Activated T-cell treated with anti-CD3 and anti-CD28 coated beads, Interleukin-2, amount 50 U/mL, for 72 hours (primary cell): ENCODE measurements around the gene CAMK2B. TPM values are rescaled to one million over a fixed set of nuclear protein-coding genes. Genes with fewer than 3 reads are reported as not detected.
A peak's percentile ranks its signal among the peaks of the same experiment; 100 is the strongest.

Source experiments
- ATAC-seq, 2 donors: fragments of 150-1000 bp; cut with Tn5 transposase; replicated peaks in 1 of 2; 2 replicates each; pipeline ENCODE4 v1.10.0; 2021; ENCODE audit warnings: moderate library complexity in 2 of 2, mild to moderate bottlenecking in 1 of 2
- DNase-seq, 2 donors: peaks; one replicate each; pipeline ENCODE4 v3.0.0; 2021 to 2022; ENCODE audit warnings: mixed read lengths in 1 of 2
- H3K27ac Mint-ChIP-seq: one replicate; pipeline ENCODE4 v1.8.0; 2022; ENCODE audit warnings: mild to moderate bottlenecking, moderate library complexity, mixed read lengths
- H3K27me3 Mint-ChIP-seq: one replicate; pipeline ENCODE4 v1.8.0; 2022; ENCODE audit warnings: low read depth, mixed read lengths
- H3K36me3 Mint-ChIP-seq, 2 donors: one replicate each; pipeline ENCODE4 v1.8.0; 2022; ENCODE audit warnings: mixed read lengths in 2 of 2, mild to moderate bottlenecking in 1 of 2; ENCODE audit not compliant: insufficient read depth in 2 of 2
- H3K4me1 Mint-ChIP-seq: one replicate; pipeline ENCODE4 v1.8.0; 2022; ENCODE audit warnings: low read depth, mixed read lengths
- H3K4me3 Mint-ChIP-seq, 2 donors: one replicate each; pipeline ENCODE4 v1.8.0; 2022; ENCODE audit warnings: mild to moderate bottlenecking in 2 of 2, mixed read lengths in 2 of 2, moderate library complexity in 2 of 2
- H3K9me3 Mint-ChIP-seq, 2 donors: one replicate each; pipeline ENCODE4 v1.8.0; 2022; ENCODE audit warnings: mixed read lengths in 2 of 2
- total RNA-seq, 2 donors: library from RNA; stranded (reverse); gene quantifications; one replicate each; pipeline ENCODE4 v1.2.3, GENCODE V29; 2022

The CAMK2B gene
- total RNA-seq, 2 donors from 2014 or later, result 0.86 to 1.4 TPM

DNA sequence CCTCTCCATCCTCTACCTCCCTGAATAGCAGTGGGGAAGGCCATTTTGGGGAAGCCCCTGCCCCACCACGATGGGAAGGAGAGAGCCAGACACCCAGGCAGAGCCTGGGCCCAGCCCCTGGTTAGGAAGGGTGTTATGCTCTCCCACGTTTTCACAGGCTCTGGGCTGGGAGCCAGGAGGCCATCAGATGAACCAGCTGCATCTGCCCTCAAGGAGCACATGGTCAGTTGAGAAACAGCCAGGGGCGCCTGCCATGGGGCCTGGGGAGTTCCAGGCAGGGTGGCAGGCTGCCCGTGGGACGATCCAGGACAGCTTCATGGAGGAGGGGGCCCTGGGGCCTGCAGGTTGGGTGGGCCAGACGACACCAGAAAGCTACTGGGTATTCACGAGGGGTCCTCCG, 47.5 kb downstream of the CAMK2B start:
- Mint-ChIP-seq H3K4me3 (no peak overlapping the region), H3K36me3 (no peaks in the 10 kb centered on the region), H3K27me3 (peaks cover 7% of the 10 kb centered on the region), H3K27ac (no peak overlapping the region), H3K9me3 (no peaks in the 10 kb centered on the region), H3K4me1 (peaks cover 5% of the 10 kb centered on the region)
- DNase-seq (no peak), ATAC-seq (no peak)

DNA sequence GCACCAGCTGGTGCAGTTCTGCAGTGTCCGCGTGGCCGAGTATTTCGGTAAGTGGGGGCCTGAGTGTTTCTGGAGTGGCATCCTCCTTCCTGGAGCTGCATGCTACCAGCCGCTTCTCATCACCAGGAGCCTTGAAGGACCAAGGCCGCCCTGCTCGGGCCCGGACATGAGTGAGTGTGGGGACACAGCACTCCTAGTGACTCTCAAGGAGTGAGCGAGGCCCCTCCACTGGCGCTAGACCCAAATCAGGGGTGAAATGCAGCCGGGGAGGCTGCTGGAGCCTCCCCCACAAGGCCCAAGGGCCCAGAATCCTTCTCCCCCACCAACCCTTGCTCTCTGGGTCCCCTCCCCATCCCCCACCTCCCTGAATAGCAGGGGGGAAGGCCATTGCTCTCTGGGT, 48.0 kb downstream of the CAMK2B start:
- H3K4me3 Mint-ChIP-seq, result no peak overlapping the region
- H3K27ac Mint-ChIP-seq, result no peak overlapping the region
- no peak for ATAC-seq
- H3K36me3 Mint-ChIP-seq, result no peaks in the 10 kb centered on the region
- DNase-seq, result peak in 1 of 2 donors; percentile 0
- H3K4me1 Mint-ChIP-seq, result peaks cover 5% of the 10 kb centered on the region
- H3K27me3 Mint-ChIP-seq, result peaks cover 7% of the 10 kb centered on the region
- H3K9me3 Mint-ChIP-seq, result no peaks in the 10 kb centered on the region

DNA sequence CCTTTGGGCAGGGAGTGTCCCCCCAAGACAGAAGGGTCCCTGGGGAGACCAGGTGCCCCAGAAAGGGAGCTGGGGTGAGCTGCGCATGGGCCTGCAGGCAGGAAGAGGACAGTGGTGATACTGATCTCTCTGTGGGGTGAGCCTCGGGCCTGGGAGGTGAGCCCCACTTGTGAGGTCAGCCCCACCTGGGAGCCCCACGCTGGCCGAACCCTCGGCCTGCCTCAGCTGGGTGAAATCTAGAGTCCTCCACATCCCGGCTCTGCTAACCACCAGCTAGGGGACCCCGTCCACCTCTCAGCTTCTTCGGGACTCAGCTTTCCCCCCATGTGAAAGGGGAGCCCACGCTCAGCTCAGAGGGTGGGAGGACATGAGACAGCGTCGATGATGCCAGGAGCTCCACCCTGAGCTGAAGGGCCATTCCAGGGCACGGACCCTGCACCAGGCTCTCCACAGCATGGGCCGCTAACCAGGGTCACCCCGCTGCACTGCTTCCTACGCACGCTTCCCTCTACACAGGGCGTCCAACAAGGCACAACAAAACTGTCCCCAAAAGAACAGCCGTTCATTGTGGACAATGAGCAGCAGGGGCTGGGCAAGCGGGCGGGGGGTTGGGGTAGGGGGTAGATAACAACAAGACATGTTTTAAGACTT, 48.7 kb downstream of the CAMK2B start:
- H3K36me3 Mint-ChIP-seq, result no peaks in the 10 kb centered on the region
- peaks cover 7% of the 10 kb centered on the region for H3K27me3 Mint-ChIP-seq
- H3K4me3 Mint-ChIP-seq, result no peak overlapping the region
- no peak for ATAC-seq
- no peak overlapping the region for H3K27ac Mint-ChIP-seq
- no peaks in the 10 kb centered on the region for H3K9me3 Mint-ChIP-seq
- no peak for DNase-seq
- peaks cover 5% of the 10 kb centered on the region for H3K4me1 Mint-ChIP-seq

DNA sequence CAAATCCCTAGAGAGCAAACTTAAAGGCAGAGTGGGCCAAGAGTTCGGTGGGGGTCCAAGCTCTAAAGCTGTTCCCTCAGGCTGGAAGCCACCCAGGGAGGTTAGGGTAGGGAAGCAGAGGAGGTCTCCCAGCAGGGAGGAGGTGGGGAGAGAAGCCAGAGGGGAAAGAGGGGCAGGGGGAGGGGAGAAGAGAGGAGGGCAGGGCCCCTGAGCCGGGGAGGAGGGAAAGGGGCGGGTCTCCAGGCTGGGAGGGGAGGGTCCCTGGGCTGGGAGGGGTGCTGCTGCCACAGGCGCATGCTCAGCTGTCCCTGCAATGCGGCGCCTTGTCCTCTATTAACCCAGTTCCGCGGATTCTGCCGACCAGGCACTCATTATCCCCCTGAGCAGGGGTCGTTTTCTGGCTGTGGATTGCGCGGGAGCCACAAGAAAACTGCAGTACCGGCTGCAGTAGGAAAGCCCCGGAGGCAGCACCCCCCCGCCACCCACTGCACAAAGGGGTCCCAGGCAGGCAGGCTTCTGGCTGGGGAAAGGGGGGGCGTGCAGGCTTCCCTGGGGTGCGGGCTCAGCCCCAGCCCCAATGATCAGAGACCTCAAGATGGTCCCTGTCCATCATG, 49.3 kb downstream of the CAMK2B start:
- peaks cover 5% of the 10 kb centered on the region for H3K4me1 Mint-ChIP-seq
- H3K36me3 Mint-ChIP-seq, result no peaks in the 10 kb centered on the region
- H3K4me3 Mint-ChIP-seq, result no peak overlapping the region
- DNase-seq, result no peak
- H3K27me3 Mint-ChIP-seq, result peaks cover 7% of the 10 kb centered on the region
- H3K27ac Mint-ChIP-seq, result no peak overlapping the region
- ATAC-seq, result no peak
- no peaks in the 10 kb centered on the region for H3K9me3 Mint-ChIP-seq

DNA sequence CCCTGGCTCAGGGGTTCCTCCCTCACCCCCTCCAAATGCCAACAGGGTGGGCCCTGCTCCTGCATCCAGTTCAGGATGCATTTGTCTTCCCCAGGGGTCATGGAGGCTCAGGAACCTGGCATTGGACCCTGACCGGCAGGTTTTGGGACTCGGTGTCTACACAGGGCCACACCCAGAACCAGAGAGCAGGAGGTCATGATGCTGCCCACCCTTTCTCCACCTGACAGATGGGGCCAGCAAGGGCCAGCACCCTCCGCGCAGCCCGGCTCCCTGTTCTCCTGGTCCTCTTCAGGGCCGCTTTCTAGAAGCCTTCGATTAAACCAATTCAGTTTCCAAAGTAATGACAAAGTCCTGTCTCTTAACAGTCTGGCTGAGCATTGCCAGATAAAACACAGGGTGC, 50.2 kb downstream of the CAMK2B start:
- Mint-ChIP-seq H3K4me3 (no peak overlapping the region), H3K9me3 (no peaks in the 10 kb centered on the region), H3K27ac (no peak overlapping the region), H3K36me3 (no peaks in the 10 kb centered on the region), H3K4me1 (peaks cover 5% of the 10 kb centered on the region), H3K27me3 (peaks cover 7% of the 10 kb centered on the region)
- no peak for ATAC-seq
- DNase-seq, result no peak

DNA sequence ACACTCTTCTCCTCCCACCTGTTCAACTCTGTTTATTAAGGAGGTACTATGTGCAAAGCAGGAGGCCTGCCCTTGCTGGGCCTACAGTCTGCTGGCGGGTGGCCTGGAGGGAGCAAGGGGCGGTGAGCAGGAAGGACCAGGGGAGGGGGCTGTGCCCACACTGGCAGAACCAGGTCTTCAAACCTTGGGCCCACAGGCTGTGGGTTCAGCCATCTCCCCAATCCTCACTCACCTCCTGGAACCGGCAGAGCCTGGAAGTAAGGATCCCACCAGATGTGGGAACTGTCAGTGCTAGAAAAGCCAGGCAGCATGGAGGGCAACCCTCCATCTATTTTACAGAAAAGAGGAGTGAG, 50.8 kb downstream of the CAMK2B start:
- no peak for ATAC-seq
- Mint-ChIP-seq H3K9me3 (no peaks in the 10 kb centered on the region), H3K27me3 (peaks cover 7% of the 10 kb centered on the region), H3K4me3 (no peak overlapping the region), H3K4me1 (peaks cover 5% of the 10 kb centered on the region), H3K27ac (no peak overlapping the region), H3K36me3 (no peaks in the 10 kb centered on the region)
- no peak for DNase-seq

DNA sequence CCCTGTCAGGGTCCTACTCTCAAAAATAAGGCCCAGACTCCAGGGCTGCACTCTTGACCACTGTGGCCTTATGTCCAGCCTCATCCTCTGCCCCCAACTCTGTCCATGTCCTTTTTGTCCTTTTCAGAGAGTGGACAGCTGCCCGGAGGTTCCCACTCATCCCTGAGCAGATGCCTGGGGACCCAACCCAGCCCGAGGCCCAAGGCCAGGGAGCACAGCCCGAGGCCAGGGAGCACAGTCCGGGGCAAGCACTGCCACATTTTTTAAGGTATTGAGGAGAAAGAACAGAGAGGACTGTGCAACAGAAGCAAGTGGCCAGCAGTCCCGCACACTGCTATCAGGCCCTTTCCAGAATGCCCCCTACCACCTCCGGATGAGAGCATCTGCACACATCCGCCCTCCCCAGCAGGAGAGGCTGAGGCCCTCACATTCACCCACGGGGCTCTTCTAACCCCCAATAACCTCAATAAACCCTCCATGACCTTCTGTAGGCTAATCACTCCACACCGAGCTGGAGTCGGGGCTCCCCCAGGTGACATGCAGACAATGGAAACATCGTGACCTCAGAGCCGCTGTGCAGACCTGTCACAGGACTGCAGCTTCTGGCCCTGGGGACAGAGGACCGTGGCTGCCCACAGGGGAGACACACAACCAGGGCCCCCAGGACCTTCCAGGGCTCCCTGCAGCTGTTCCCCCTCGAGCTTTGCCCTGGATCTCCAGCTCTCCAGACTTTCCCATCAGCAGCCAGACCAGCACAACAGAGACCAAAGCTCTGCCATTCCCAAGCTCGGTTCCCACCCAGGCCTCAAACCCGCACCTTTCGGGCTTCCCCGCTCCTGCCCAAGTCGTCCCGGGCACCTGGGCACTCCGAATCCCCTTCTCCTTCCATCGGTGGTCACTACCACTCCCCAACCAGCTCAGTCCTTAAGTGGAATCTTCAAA, 51.4 kb downstream of the CAMK2B start:
- peaks cover 7% of the 10 kb centered on the region for H3K27me3 Mint-ChIP-seq
- ATAC-seq (peak in 1 of 2 donors; percentile 35), DNase-seq (no peak)

DNA sequence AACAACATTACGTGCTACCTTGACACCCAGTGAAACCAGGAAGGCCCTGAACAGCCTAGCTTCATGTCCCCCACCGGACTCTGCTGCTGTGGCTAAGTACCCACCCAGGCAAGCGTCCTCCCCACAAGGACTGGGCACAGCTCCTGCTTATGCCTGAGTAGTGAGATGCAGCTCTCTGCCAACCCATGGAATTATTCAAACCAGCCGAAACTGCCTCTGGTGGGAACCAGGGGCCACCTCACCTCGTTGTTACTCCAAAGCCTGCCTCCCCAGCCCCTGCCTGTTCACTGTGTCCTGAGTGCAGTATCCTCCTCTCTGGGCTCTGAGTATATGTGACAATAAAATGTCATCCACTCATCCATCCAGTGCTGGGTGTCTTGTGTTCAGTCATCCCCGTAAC, 52.4 kb downstream of the CAMK2B start:
- H3K27me3 Mint-ChIP-seq, result peaks cover 7% of the 10 kb centered on the region
- H3K4me3 Mint-ChIP-seq, result no peak overlapping the region
- DNase-seq (no peak), ATAC-seq (no peak)
- H3K36me3 Mint-ChIP-seq, result no peaks in the 10 kb centered on the region
- no peaks in the 10 kb centered on the region for H3K9me3 Mint-ChIP-seq
- H3K4me1 Mint-ChIP-seq, result peaks cover 5% of the 10 kb centered on the region
- no peak overlapping the region for H3K27ac Mint-ChIP-seq

More for the DNA sequence above, 51.4 kb downstream of the CAMK2B start:
- no peaks in the 10 kb centered on the region for H3K9me3 Mint-ChIP-seq
- H3K4me1 Mint-ChIP-seq, result peaks cover 5% of the 10 kb centered on the region
- H3K36me3 Mint-ChIP-seq, result no peaks in the 10 kb centered on the region
- H3K4me3 Mint-ChIP-seq, result no peak overlapping the region
- no peak overlapping the region for H3K27ac Mint-ChIP-seq

DNA sequence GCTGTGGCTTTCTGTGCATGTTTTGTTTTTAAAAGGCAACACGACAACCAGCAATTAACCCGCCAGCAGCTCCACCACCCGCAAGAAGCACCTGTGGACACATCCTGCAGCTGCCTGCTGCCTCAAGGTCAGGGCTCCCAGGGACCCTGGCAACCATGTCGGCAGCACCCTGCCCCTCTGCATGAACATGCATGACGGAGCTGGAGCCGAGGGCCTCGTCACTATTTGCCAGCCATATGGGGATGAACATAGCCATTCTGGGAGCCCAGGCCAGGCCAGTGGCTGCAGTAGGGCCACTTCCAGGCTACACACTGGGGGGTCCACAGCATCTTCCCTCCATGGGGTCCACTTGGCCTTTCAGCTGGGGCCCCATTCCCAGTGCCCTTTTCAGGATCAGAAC, 52.9 kb downstream of the CAMK2B start:
- no peak overlapping the region for H3K4me3 Mint-ChIP-seq
- ATAC-seq (no peak), DNase-seq (no peak)
- no peaks in the 10 kb centered on the region for H3K36me3 Mint-ChIP-seq
- no peak overlapping the region for H3K27ac Mint-ChIP-seq
- H3K4me1 Mint-ChIP-seq, result peaks cover 5% of the 10 kb centered on the region
- H3K27me3 Mint-ChIP-seq, result peaks cover 7% of the 10 kb centered on the region
- H3K9me3 Mint-ChIP-seq, result no peaks in the 10 kb centered on the region

DNA sequence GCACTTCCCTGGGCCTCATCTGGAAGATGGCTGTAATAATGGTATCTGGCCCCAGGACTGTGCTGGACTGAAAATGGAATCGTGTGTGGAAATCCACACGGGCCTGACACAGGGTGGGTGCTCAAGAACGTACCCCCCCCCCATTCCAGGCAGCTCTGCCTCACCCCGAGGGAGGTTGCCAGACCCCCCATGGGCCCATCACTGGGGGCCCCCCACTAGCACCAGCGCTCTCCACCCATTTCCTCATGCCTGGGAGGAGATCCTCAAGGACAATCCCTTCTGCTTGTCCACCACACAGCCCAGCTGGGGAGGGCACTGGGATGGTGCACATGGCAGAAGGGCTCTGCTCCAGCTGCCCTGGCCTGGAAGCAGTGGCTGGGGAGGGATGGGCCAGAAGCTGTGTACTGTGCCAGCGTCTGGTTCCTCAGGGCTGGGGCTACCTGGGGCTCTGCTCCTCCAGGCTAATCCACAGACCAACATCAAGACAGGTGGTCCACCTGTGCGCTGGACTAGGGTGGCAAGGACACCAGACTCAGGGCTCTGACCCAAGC, 55.4 kb downstream of the CAMK2B start:
- peaks cover 7% of the 10 kb centered on the region for H3K27me3 Mint-ChIP-seq

DNA sequence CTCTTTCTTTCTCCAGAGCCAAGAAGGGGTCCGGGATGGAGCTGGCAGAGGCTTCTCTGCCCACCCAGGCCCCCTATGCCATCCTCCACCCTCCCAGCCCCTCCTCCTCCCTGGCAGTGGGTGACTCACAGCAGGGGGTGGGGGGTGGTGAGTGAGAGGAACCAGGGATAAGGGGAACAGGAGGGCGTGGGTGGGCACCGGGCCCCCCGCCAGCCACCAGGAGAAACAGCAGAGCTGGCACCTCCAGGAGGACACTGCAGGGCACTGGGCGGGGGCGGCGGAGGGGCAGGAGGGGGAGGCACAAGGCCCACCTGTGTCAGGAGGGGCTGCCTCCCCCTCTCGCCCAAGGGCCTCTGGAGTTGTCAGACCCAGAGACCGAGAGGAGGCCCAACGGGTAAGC, 56.0 kb downstream of the CAMK2B start:
- no peaks in the 10 kb centered on the region for H3K36me3 Mint-ChIP-seq
- H3K4me3 Mint-ChIP-seq, result no peak overlapping the region
- H3K4me1 Mint-ChIP-seq, result peaks cover 3% of the 10 kb centered on the region
- no peak for DNase-seq
- H3K9me3 Mint-ChIP-seq, result no peaks in the 10 kb centered on the region
- no peak overlapping the region for H3K27ac Mint-ChIP-seq
- no peak for ATAC-seq
- H3K27me3 Mint-ChIP-seq, result peaks cover 4% of the 10 kb centered on the region

More for the DNA sequence above, 55.4 kb downstream of the CAMK2B start:
- Mint-ChIP-seq H3K4me1 (peaks cover 5% of the 10 kb centered on the region), H3K36me3 (no peaks in the 10 kb centered on the region), H3K4me3 (no peak overlapping the region), H3K9me3 (no peaks in the 10 kb centered on the region), H3K27ac (no peak overlapping the region)
- DNase-seq (no peak), ATAC-seq (no peak)

DNA sequence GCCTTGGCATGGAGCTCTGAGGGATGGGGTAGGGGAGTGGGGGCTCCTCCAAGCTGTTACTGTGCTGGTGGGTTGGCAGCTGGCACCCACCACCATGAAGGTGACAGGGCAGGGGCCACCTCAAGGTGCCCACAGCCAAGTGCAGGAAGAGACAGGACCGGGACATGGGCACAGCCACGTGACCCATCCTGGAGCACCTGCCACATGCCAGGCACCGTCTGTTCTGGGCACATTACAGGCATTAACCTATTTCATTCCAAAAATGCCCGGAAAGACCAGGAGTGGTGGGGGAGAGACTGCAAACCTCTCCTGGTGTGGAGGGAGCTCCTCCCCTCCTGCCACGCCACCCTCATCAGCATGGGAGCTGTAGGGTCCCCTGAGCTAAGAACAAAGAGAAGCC, 56.7 kb downstream of the CAMK2B start:
- Mint-ChIP-seq H3K27me3 (no peaks in the 10 kb centered on the region), H3K36me3 (no peaks in the 10 kb centered on the region), H3K27ac (no peak overlapping the region), H3K4me3 (no peak overlapping the region), H3K4me1 (no peaks in the 10 kb centered on the region), H3K9me3 (no peaks in the 10 kb centered on the region)
- ATAC-seq (no peak), DNase-seq (no peak)

DNA sequence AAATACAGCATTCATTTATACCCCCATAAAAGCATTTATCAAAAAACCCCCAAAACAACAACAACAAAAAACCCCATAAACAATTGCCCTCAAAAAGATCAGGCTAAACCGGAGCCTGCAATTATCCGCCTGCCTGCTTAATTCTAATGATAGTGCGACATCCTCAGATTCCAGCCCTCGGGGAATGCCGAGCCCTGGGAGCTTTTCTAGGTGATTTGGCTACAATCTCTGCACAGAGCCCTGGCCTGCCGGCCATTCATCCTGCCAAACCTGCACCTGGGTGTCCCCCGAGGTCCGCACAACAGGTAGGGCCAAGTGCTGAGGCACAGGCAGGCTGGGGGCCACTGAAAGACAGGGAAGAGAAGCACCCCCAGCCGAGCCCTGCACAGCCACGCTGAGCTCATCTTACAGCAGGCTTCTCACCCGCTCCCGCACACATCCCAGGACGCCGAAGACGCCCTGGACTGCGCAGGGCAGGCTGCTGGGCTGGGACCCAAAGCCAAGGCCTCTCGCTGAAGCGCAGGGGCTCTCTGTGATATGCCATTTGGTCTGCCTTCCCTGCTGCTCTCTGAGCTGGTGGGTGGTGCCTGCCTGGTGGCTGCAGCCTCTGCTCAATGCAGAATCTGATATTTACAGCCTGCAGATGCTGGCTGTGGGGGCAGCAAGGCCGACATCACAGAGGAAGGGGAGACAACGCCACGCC, 57.5 kb downstream of the CAMK2B start:
- no peaks in the 10 kb centered on the region for H3K9me3 Mint-ChIP-seq
- ATAC-seq (no peak), DNase-seq (no peak)
- H3K27ac Mint-ChIP-seq, result no peak overlapping the region
- H3K27me3 Mint-ChIP-seq, result no peaks in the 10 kb centered on the region
- no peaks in the 10 kb centered on the region for H3K36me3 Mint-ChIP-seq
- H3K4me3 Mint-ChIP-seq, result no peak overlapping the region
- no peaks in the 10 kb centered on the region for H3K4me1 Mint-ChIP-seq
